HG03469 (cell line): ENCODE data around the gene SESN3.
"Not testable (repeated sequence)": the region's sequence is repeated elsewhere in the genome, so short reads cannot be mapped to it uniquely, and the experiment has no call there.

Experiments used
- ATAC-seq: cut with Tn5 transposase; IDR thresholded peaks from one replicate; pipeline ENCODE4 v1.9.1; 2021; ENCODE audit warnings: mild to moderate bottlenecking, moderate library complexity, moderate number of reproducible peaks; ENCODE audit not compliant: unreplicated experiment

SESN3 gene, protein sequence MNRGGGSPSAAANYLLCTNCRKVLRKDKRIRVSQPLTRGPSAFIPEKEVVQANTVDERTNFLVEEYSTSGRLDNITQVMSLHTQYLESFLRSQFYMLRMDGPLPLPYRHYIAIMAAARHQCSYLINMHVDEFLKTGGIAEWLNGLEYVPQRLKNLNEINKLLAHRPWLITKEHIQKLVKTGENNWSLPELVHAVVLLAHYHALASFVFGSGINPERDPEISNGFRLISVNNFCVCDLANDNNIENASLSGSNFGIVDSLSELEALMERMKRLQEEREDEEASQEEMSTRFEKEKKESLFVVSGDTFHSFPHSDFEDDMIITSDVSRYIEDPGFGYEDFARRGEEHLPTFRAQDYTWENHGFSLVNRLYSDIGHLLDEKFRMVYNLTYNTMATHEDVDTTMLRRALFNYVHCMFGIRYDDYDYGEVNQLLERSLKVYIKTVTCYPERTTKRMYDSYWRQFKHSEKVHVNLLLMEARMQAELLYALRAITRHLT

GRCh38 chr11:95231127-95231880, at the start of gene SESN3:
Gene SESN3, minus strand, starts transcription at chr11:95231202. Its CDS starts 342 bp downstream, at chr11:95230860.
- peak; percentile 96 for ATAC-seq

DNA sequence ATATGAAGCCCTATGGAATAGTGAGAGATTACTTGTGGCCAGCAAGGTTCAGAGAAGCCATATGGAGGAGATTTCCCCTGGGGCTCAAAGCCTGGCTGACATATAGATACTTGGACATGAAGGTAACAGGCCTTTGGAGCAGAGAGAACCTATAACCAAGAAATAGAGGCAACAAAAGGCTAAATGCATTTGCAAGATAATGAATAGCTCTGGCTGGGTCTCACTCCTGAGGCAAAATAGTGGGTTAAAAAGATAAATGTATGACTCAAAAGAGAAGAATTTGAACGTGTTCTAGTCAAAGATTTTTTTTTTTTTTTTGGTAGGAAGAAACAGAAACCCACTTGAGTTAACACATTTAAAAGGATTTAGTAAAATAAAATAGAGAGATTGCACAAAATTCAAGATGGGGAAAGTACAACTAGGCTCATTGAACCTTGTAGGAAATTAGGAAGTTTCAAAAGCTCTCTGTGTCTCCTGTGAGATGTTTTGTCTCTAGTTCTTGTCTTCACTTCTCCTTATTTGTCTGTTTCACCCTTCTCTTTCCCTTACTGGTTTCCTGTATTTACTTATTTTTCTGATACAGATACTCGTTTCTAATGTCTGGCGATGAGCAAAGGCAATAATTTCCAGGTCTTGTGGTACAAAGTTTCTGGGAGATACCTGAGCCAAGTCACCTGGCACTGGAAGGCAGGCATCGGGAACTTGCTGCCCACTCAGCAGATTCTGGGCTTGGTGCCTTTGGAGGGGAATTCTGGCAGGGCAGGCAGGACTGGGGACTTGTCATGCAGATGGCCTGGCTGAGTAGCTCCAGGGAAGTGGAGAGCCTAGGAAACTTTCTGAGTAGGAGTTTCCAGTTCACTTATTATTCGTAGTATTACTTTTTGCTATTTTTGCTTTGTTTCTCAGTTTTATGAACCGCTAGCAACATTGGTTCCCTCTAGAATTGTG, 49.2 kb upstream of the SESN3 start:
- no peak for ATAC-seq

DNA sequence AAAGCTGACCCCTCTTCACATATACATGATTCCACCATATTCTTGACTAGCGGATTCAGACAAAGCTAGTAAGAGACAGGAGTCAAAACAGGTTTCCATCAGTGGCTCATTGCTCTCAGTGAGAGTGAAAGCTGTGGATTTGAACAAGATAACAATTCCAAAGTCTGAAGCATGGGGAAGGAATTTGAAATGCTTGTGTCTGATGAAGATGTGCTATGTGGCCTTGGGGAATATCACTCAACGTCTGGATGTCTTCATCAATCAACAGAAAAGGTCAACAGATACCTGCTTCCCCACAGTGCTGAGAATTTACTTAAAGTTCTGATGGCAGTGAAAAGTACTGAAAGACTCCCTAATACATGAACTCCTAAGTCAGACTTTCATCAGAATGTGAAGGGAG, 46.9 kb upstream of the SESN3 start:
- no peak for ATAC-seq

- no peak for ATAC-seq
Measured at GRCh38 chr11:95276139-95276538, 45.1 kb upstream of the SESN3 start.

DNA sequence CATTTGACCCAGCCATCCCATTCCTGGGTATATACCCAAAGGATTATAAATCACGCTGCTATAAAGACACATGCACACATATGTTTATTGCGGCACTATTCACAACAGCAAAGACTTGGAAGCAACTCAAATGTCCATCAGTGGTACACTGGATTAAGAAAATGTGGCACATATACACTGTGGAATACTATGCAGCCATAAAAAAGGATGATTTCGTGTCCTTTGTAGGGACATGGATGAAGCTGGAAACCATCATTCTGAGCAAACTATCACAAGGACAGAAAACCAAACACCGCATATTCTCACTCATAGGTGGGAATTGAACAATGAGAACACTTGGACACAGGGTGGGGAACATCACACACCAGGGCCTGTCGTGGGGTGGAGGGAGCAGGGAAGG, 42.6 kb upstream of the SESN3 start:
- ATAC-seq: not testable (repeated sequence)

DNA sequence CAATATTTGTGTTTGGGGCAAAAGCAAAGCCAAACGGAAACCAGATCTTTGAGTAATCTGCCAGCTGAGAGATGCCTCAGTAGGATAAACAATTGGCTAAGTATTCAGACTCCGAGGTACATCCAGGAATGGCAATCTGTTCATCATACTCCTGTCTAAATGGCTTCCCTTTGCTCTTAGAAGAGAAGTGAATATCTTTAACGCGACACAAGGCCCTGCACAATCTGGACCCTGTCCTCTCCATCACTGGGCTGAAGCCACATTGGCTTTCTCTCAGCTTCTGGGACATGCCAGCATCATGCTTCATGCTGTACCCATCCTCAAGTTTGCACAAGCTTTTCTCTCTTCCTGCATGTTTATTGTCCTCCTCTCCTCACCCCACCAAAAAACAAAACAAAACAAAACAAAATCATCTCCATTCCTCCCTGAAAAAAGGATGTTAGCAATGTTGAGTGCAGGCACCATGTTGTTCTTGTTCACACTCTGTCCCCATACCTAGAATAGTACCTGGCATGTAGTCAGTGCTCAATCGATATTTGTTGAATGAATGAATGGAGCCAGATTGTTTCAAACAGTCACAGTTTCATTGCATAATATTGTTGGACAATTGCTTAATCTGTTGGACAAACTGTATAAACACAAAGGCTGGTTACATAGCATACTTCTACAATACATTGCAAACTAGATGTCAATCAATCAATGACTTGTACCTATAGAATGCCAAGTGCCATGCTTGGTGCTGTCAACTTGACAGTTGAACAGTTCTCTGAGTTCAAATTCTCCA, 38.2 kb upstream of the SESN3 start:
- ATAC-seq: no peak

- ATAC-seq: no peak
Measured at GRCh38 chr11:95268391-95268790, 37.4 kb upstream of the SESN3 start.

DNA sequence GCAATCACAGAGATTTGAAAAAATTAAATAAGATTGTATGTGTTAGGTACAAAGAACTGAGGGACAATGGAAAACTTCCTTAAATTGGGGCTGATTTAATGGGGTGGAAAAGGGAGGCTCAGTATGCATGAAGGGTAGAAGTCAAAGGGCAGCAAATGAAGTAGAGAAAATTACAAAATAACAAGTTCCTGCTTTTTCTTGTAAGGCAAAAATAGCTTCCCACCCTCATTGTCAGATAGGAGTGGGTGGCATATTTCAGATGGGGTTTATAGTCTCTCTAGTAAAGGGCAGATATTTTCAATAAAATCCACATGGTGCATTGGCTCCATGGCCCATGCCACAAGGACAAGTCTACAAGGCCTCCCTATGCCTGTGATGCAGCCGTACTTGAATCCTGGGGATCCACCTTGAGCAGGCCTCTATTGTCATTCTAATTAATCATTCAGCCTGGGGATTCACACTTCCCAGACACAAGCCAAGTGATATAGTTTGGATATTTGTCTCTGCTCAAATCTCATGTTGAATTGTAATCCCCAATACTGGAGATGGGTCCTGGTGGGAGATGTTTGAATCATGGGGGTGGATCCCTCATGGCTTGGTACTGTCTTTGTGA, 36.7 kb upstream of the SESN3 start:
- no peak for ATAC-seq

- no peak for ATAC-seq
Measured at GRCh38 chr11:95266751-95267374, 35.9 kb upstream of the SESN3 start.

- no peak for ATAC-seq
Measured at GRCh38 chr11:95264881-95265280, 33.9 kb upstream of the SESN3 start.

- no peak for ATAC-seq
Measured at GRCh38 chr11:95262994-95263765, 32.2 kb upstream of the SESN3 start.

GRCh38 chr11:95257456-95257971, 26.5 kb upstream of the SESN3 start:
- no peak for ATAC-seq

GRCh38 chr11:95256321-95256779, 25.3 kb upstream of the SESN3 start:
- no peak for ATAC-seq

- no peak for ATAC-seq
Measured at GRCh38 chr11:95255251-95256145, 24.5 kb upstream of the SESN3 start.

DNA sequence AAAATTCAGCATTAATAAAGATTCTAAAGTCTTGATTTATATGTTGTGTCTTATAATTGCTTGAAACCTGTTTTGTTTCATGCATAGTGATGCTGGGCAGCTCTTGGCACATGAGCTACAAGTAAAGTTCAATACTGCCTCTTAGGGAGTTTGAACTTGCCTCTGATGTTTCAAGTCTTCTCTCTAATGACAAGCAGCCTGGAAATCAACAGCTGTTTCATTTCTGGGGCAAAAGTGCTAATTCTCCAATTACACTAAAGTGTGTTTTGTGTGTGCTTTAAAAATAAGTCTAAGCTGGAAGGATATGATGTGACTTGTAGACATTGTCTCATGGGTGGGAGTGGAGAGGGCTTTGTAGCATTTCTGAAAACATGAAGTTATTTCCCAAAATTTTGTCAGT, 23.7 kb upstream of the SESN3 start:
- no peak for ATAC-seq

DNA sequence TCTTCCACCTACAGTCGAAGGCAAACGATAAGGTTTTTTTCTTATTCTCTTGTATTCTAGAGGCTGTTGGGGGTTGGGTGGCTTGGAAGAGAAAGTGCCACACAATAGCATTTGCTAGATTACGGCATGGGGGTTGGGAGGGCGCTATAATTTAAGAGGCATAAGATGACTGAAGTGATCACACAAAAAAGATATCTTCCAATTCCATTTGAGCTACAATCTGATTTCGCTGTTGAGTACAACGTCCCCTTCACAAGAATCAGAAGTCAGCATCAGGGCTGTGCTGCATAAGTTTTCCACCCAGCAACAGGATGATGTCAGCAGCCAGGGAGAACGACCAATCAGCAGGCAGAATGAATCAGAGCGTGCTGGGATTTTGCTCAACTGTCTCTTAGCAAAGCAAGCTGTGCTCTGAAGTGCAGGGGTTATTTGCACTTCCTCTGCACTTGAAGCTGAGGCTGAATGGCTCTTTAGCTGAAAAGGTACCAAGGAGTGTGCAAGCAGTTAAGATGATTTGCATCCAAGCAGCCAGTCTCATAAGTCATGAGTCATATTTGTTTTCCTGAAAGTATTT, 23.2 kb upstream of the SESN3 start:
- peak; percentile 99 for ATAC-seq

DNA sequence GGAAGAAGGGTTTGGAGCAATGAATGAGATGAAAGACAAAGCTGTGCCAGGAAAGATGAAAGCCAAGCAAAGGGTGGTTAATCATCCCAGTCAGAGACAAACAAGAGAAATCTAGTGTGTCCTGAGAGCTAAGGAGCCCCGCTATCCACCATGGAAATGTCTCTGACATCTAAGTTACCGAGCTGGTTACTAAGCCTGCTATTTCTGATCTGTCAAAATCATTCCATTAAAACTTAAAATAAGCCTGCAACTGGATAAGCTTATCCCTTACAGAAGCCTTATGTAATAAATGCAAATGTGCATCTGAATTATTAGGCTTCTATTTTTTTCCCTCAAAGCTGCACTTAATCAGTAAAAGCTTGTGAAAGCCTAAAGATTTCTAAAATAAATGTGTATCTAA, 22.1 kb upstream of the SESN3 start:
- no peak for ATAC-seq
